HL-60 (cell line): Measurements from ENCODE around the gene EPHB4.

Experiments
- CTCF ChIP-seq: IDR thresholded peaks from one replicate; pipeline ENCODE4 v1.5.1; 2011; ENCODE audit warnings: low read length, control low read depth, inconsistent platforms; ENCODE audit not compliant: insufficient read depth
- GABPA ChIP-seq: IDR thresholded peaks from 2 replicates; pipeline ENCODE4 v1.6.1; 2012; ENCODE audit warnings: low read depth
- POLR2AphosphoS5 ChIP-seq: IDR thresholded peaks from 2 replicates; pipeline ENCODE4 v1.6.1; 2012; ENCODE audit warnings: low read depth
- REST ChIP-seq: IDR thresholded peaks from 2 replicates; pipeline ENCODE4 v1.6.1; 2012; ENCODE audit warnings: low read depth; ENCODE audit not compliant: insufficient replicate concordance
- SPI1 ChIP-seq: IDR thresholded peaks from 2 replicates; pipeline ENCODE4 v1.6.1; 2012; ENCODE audit warnings: low read depth, mild to moderate bottlenecking, borderline replicate concordance

- TF ChIP-seq SPI1 (no peak), CTCF (no peak), REST (no peak), POLR2AphosphoS5 (no peak), GABPA (no peak)
Measured at GRCh38 chr7:100802951-100803350, 24.4 kb downstream of the EPHB4 start.
